ENCODE measurements around the gene JUND. TPM values are rescaled to one million over a fixed set of nuclear protein-coding genes. Genes with fewer than 3 reads are reported as not detected.

The JUND gene
- total and polyA plus RNA-seq, 2 experiments from 2014 or later, result 40.0 to 181 TPM

DNA sequence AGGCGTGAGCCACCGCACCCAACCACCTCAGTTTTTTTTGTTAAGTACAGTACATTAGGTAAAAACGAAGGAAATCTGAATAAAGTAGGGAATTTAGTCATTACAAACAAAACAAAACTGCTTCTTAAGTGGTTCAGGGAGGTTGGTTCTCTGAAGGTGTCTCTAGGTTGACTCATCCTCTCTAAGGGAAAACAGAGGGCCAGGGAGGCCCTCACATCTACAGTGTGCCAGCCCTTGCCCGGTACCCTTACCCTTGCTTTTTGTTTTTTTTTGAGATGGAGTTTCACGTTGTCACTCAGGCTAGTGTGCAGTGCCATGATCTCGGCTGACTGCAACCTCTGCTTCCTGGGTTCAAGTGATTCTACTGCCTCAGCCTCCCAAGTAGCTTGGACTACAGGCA, 17.2 kb upstream of the JUND start:
- H3K4me1 Mint-ChIP-seq, result peaks cover 13% of the 10 kb centered on the region
- H3K4me2 ChIP-seq, result no peak overlapping the region
- H3K4me3 Mint-ChIP-seq, result no peak overlapping the region
- H3K36me3 Mint-ChIP-seq (ENCODE audit: low read depth), result no peaks in the 10 kb centered on the region
- H3K27me3 ChIP-seq (ENCODE audit: insufficient read depth), result no peaks in the 10 kb centered on the region
- H3K27me3 Mint-ChIP-seq (ENCODE audit: insufficient read depth, low read depth, poor library complexity), result peaks cover 15% of the 10 kb centered on the region
- peaks cover 22% of the 10 kb centered on the region; the same call in 1 of the 2 replicates for H3K4me1 ChIP-seq (ENCODE audit: insufficient read depth)
- H3K9me3 Mint-ChIP-seq, result no peaks in the 10 kb centered on the region
- H3F3A ChIP-seq (replicated peaks; ENCODE audit: low read depth), result peaks cover 16% of the 10 kb centered on the region
- DNase-seq (ENCODE audit: low spot score) (no peak), ATAC-seq (no peak)
- no peak overlapping the region for H3K4me3 ChIP-seq
- H3K9me2 ChIP-seq (ENCODE audit: insufficient read depth), result no peaks in the 10 kb centered on the region
- no peaks in the 10 kb centered on the region; the same call in 1 of the 2 replicates for H3K79me2 ChIP-seq (replicated peaks; ENCODE audit: insufficient read depth)
- no peaks in the 10 kb centered on the region for H4K20me1 ChIP-seq (replicated peaks; ENCODE audit: insufficient read depth)
- no peak overlapping the region for H3K27ac Mint-ChIP-seq
- TF ChIP-seq, protein P1, sequence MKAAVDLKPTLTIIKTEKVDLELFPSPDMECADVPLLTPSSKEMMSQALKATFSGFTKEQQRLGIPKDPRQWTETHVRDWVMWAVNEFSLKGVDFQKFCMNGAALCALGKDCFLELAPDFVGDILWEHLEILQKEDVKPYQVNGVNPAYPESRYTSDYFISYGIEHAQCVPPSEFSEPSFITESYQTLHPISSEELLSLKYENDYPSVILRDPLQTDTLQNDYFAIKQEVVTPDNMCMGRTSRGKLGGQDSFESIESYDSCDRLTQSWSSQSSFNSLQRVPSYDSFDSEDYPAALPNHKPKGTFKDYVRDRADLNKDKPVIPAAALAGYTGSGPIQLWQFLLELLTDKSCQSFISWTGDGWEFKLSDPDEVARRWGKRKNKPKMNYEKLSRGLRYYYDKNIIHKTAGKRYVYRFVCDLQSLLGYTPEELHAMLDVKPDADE (IDR thresholded peaks at IDR 0.05), result no peak
- no peak for TF ChIP-seq JUNB (IDR thresholded peaks at IDR 0.05; ENCODE audit: unreplicated experiment)
- TF ChIP-seq CREB1 (CRISPR knock-in tag; IDR thresholded peaks at IDR 0.05; ENCODE audit: low read depth), result no peak
- TF ChIP-seq NANOG (IDR thresholded peaks at IDR 0.05; ENCODE audit: borderline replicate concordance), result no peak
- TF ChIP-seq ZNF114 (CRISPR knock-in tag; IDR thresholded peaks at IDR 0.05), result no peak
- H3K36me3 ChIP-seq (ENCODE audit: insufficient read depth), result no peaks in the 10 kb centered on the region
- H3K27ac ChIP-seq (ENCODE audit: low read depth), result no peak overlapping the region
- no peak overlapping the region for H2AFZ ChIP-seq

DNA sequence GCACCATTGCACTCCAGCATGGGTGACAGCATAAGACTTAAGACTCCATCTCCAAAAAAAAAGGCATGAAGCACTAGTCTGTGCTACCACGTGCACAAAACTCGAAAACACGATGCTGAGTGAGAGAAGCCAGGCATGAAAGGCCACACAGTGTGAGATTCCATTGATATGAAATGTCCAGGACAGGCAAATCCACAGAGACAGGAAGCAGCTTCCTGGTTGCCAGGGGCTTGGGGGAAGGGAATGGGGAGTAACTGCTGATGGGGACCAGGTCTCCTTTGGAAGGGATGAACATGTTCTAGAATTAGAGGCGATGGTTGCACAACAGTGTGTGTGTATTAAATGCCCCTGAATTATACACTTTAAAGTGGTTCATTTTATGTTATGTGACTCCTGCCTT, 15.9 kb upstream of the JUND start:
- Histone ChIP-seq H3K36me3 (ENCODE audit: insufficient read depth) (no peaks in the 10 kb centered on the region), H3K4me3 (no peak overlapping the region), H3K4me2 (no peak overlapping the region), H3K79me2 (replicated peaks; ENCODE audit: insufficient read depth) (no peaks in the 10 kb centered on the region; the same call in 1 of the 2 replicates), H3K9me2 (ENCODE audit: insufficient read depth) (no peaks in the 10 kb centered on the region), H3K27me3 (ENCODE audit: insufficient read depth) (no peaks in the 10 kb centered on the region), H3K4me1 (ENCODE audit: insufficient read depth) (peaks cover 20% of the 10 kb centered on the region), H3K27ac (ENCODE audit: low read depth) (no peak overlapping the region), H4K20me1 (replicated peaks; ENCODE audit: insufficient read depth) (no peaks in the 10 kb centered on the region), H3F3A (replicated peaks; ENCODE audit: low read depth) (peaks cover 19% of the 10 kb centered on the region), H2AFZ (no peak overlapping the region)
- Mint-ChIP-seq H3K4me1 (peaks cover 17% of the 10 kb centered on the region), H3K9me3 (peaks cover 2% of the 10 kb centered on the region; the same call in 1 of the 3 replicates), H3K27me3 (ENCODE audit: insufficient read depth, low read depth, poor library complexity) (peaks cover 17% of the 10 kb centered on the region), H3K4me3 (no peak overlapping the region), H3K36me3 (ENCODE audit: low read depth) (no peaks in the 10 kb centered on the region), H3K27ac (no peak overlapping the region)
- DNase-seq (ENCODE audit: low spot score) (no peak), ATAC-seq (no peak)
- TF ChIP-seq NANOG (IDR thresholded peaks at IDR 0.05; ENCODE audit: borderline replicate concordance) (no peak), EZH2 (IDR thresholded peaks at IDR 0.05; ENCODE audit: low read depth, unreplicated experiment) (no peak), ZNF114 (CRISPR knock-in tag; IDR thresholded peaks at IDR 0.05) (no peak), STAT1 (IDR thresholded peaks at IDR 0.05; ENCODE audit: unreplicated experiment) (no peak), EZH2phosphoT487 (IDR thresholded peaks at IDR 0.05; ENCODE audit: unreplicated experiment) (no peak)
- TF ChIP-seq, protein P1 (IDR thresholded peaks at IDR 0.05), result no peak
- TF ChIP-seq, protein P2, sequence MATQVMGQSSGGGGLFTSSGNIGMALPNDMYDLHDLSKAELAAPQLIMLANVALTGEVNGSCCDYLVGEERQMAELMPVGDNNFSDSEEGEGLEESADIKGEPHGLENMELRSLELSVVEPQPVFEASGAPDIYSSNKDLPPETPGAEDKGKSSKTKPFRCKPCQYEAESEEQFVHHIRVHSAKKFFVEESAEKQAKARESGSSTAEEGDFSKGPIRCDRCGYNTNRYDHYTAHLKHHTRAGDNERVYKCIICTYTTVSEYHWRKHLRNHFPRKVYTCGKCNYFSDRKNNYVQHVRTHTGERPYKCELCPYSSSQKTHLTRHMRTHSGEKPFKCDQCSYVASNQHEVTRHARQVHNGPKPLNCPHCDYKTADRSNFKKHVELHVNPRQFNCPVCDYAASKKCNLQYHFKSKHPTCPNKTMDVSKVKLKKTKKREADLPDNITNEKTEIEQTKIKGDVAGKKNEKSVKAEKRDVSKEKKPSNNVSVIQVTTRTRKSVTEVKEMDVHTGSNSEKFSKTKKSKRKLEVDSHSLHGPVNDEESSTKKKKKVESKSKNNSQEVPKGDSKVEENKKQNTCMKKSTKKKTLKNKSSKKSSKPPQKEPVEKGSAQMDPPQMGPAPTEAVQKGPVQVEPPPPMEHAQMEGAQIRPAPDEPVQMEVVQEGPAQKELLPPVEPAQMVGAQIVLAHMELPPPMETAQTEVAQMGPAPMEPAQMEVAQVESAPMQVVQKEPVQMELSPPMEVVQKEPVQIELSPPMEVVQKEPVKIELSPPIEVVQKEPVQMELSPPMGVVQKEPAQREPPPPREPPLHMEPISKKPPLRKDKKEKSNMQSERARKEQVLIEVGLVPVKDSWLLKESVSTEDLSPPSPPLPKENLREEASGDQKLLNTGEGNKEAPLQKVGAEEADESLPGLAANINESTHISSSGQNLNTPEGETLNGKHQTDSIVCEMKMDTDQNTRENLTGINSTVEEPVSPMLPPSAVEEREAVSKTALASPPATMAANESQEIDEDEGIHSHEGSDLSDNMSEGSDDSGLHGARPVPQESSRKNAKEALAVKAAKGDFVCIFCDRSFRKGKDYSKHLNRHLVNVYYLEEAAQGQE (IDR thresholded peaks at IDR 0.05; ENCODE audit: unreplicated experiment), result no peak
- TF ChIP-seq, protein P3, sequence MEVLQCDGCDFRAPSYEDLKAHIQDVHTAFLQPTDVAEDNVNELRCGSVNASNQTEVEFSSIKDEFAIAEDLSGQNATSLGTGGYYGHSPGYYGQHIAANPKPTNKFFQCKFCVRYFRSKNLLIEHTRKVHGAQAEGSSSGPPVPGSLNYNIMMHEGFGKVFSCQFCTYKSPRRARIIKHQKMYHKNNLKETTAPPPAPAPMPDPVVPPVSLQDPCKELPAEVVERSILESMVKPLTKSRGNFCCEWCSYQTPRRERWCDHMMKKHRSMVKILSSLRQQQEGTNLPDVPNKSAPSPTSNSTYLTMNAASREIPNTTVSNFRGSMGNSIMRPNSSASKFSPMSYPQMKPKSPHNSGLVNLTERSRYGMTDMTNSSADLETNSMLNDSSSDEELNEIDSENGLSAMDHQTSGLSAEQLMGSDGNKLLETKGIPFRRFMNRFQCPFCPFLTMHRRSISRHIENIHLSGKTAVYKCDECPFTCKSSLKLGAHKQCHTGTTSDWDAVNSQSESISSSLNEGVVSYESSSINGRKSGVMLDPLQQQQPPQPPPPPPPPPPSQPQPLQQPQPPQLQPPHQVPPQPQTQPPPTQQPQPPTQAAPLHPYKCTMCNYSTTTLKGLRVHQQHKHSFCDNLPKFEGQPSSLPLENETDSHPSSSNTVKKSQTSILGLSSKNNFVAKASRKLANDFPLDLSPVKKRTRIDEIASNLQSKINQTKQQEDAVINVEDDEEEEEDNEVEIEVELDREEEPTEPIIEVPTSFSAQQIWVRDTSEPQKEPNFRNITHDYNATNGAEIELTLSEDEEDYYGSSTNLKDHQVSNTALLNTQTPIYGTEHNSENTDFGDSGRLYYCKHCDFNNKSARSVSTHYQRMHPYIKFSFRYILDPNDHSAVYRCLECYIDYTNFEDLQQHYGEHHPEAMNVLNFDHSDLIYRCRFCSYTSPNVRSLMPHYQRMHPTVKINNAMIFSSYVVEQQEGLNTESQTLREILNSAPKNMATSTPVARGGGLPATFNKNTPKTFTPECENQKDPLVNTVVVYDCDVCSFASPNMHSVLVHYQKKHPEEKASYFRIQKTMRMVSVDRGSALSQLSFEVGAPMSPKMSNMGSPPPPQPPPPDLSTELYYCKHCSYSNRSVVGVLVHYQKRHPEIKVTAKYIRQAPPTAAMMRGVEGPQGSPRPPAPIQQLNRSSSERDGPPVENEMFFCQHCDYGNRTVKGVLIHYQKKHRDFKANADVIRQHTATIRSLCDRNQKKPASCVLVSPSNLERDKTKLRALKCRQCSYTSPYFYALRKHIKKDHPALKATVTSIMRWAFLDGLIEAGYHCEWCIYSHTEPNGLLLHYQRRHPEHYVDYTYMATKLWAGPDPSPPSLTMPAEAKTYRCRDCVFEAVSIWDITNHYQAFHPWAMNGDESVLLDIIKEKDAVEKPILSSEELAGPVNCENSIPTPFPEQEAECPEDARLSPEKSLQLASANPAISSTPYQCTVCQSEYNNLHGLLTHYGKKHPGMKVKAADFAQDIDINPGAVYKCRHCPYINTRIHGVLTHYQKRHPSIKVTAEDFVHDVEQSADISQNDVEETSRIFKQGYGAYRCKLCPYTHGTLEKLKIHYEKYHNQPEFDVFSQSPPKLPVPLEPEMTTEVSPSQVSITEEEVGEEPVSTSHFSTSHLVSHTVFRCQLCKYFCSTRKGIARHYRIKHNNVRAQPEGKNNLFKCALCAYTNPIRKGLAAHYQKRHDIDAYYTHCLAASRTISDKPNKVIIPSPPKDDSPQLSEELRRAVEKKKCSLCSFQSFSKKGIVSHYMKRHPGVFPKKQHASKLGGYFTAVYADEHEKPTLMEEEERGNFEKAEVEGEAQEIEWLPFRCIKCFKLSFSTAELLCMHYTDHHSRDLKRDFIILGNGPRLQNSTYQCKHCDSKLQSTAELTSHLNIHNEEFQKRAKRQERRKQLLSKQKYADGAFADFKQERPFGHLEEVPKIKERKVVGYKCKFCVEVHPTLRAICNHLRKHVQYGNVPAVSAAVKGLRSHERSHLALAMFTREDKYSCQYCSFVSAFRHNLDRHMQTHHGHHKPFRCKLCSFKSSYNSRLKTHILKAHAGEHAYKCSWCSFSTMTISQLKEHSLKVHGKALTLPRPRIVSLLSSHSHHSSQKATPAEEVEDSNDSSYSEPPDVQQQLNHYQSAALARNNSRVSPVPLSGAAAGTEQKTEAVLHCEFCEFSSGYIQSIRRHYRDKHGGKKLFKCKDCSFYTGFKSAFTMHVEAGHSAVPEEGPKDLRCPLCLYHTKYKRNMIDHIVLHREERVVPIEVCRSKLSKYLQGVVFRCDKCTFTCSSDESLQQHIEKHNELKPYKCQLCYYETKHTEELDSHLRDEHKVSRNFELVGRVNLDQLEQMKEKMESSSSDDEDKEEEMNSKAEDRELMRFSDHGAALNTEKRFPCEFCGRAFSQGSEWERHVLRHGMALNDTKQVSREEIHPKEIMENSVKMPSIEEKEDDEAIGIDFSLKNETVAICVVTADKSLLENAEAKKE (CRISPR knock-in tag; IDR thresholded peaks at IDR 0.05), result no peak
